Measurements from ENCODE around the gene GRIN1.

GRIN1 gene

GRCh38 chr9:137149363-137149762, 10.4 kb downstream of the GRIN1 start:
- DNase-seq = no peak

- DNase-seq = no peak
Observed at GRCh38 chr9:137149942-137150616, 11.1 kb downstream of the GRIN1 start.

- DNase-seq = no peak
Observed at GRCh38 chr9:137150617-137151457, 11.9 kb downstream of the GRIN1 start.

- DNase-seq = no peak
Observed at GRCh38 chr9:137152844-137153405, 14.0 kb downstream of the GRIN1 start.

GRCh38 chr9:137156567-137157375, 17.8 kb downstream of the GRIN1 start:
- DNase-seq = peak in 1 of 2 experiments; percentile 11

GRCh38 chr9:137157618-137158415, 18.9 kb downstream of the GRIN1 start:
- no peak for DNase-seq

- no peak for DNase-seq
Observed at GRCh38 chr9:137158625-137159024, 19.7 kb downstream of the GRIN1 start.

- no peak for DNase-seq
Observed at GRCh38 chr9:137159105-137160053, 20.4 kb downstream of the GRIN1 start.

GRCh38 chr9:137160054-137160425, 21.1 kb downstream of the GRIN1 start:
- no peak for DNase-seq

- no peak for DNase-seq
Observed at GRCh38 chr9:137160716-137161557, 22.0 kb downstream of the GRIN1 start.

GRCh38 chr9:137161558-137162486, 22.9 kb downstream of the GRIN1 start:
- DNase-seq = no peak

- DNase-seq = no peak
Observed at GRCh38 chr9:137162505-137163364, 23.8 kb downstream of the GRIN1 start.

GRCh38 chr9:137163365-137163715, 24.4 kb downstream of the GRIN1 start:
- no peak for DNase-seq

- no peak for DNase-seq
Observed at GRCh38 chr9:137163805-137164204, 24.9 kb downstream of the GRIN1 start.

GRCh38 chr9:137164370-137165249, 25.7 kb downstream of the GRIN1 start:
- DNase-seq = no peak

- DNase-seq = no peak
Observed at GRCh38 chr9:137165250-137165836, 26.4 kb downstream of the GRIN1 start.

Data from NCI-H187 (cell line).